ENCODE measurements around the gene CLN6.
"Not testable (repeated sequence)": the region's sequence is repeated elsewhere in the genome, so short reads cannot be mapped to it uniquely, and the experiment has no call there.

The CLN6 gene

DNA sequence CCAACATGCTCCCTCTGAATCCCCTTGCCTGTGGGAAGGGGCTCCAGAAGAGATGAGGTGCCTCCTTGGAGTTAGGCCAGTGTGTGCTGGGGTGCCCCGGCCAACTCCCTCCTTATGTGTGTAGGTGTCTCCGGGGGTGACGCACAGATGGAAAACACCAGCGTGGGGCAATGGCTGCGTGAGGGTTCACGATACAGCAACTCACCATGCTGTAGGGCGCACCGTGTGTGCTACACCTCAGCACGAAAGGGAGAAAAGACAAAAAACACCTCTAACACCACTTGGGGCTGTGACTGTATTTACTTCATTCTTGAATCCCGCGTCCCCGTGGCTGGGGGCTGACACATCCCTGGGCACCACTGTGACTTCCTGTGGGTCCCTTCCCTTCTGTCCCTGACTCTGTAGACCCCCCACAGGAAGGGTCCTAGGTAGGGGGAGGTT lies 22.8 kb downstream of the CLN6 start:
- no peak for DNase-seq (ENCODE audit: low read depth, low spot score)

DNA sequence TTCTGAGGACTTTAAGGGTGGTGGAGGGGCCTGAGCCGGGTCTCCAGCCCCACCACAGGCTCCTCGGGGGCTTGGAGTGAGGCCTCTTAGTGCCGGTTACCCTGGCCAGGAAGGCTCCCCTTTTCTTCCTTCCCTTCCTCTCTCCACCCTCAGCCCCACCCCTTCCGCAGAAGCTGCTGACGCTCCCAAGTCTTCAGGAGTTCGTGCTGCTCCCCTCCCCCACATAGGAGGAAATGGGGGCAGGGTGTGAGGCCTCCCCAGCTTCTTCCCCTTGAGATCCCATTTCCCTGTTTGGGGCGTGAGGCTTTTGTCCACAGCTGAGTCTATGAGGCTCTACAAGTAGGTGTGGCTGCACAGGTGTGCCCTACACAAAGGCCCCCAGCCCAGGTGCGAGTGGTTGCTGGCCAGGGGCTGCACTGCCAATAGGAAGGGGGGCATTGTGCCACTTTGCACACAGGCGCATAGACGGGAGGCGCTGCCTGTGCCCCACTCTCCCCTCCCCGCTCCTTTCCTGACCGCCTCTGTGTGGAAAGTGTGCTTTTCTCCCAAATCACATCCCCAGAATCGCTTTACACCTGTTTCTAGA lies 23.5 kb downstream of the CLN6 start:
- DNase-seq (ENCODE audit: low read depth, low spot score): no peak

DNA sequence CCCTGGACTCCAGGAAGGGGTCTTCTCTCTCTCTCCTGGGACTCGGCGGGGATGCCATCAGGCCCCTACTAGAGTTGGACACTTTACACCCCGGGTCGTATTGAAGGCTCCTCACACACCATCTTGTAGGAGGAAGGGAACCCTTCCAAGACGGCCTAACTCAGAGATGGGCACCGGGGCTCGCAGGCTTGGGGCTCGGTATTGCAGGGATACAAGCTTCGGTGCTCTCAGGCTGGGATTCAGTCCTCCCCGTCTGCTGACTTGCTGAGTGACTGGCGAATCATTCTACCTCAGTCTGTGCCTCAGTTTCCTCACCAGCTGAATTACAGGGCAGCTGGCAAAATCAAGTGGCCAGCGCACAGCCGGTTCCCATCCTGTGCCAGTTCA lies 24.0 kb downstream of the CLN6 start:
- no peak for DNase-seq (ENCODE audit: low read depth, low spot score)

DNA sequence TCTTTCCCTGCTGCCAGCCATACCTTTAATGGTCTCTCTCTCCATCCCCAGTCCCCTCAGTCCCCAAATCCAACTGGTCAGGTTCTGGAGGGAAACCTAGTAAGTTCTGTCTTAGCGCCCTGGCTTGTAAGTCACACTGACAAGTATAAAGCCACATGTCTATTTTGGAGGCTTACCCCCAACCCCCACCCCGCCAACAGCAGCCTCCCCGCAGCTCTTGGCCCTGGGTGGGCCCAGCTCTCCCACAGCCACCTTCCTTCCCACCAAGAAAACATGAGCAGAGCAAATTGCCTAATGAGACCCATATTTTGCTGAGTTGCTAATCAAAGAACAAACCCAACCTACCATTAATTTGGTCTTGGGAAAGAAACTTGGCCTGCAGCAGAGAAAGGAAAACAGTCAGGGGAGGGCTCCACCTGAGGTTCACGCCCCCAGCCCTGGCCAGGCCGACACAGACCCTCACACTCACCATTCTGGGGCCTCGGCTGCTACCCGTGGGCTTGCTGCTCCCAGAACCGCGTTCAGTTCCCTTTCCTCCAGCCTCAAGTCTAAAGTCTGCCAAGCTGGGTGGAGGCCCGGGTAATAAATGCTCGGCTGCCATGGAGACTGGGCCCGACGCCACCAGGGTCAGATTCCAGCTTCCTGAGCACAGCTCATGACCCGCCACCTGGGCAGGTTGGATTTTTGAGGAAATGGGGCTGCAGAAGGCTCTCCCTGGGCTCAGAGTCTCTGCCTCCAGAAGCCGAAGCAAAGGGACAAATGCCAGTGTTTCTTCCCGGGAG lies 24.6 kb downstream of the CLN6 start, which contains the start of gene CALML4:
TSS of gene CALML4 (minus strand) at position 557 of the 782 bp plus-strand sequence. CDS start at position 472, 85 bp downstream.
- DNase-seq (ENCODE audit: low read depth, low spot score): no peak

DNA sequence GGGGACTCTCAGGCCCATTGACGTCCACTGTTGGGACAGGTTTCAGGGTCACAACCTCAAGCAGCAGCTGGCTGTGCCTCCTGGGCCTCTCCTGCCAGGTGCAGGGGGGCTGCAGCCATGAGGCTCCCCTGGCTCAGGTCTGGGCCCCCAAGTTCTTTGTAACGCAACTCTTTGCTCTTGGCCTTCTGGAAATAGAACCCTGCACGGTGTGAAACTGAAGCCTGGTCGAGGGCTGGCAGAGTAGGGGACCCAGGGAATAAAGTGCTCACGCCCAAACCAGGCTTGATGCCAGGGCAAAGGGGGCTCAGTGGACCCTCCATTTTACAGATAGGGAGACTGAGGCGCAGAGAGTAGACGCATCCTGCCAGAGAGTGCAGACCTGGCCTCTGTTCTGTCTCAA lies 25.2 kb downstream of the CLN6 start:
- DNase-seq (ENCODE audit: low read depth, low spot score): no peak

DNA sequence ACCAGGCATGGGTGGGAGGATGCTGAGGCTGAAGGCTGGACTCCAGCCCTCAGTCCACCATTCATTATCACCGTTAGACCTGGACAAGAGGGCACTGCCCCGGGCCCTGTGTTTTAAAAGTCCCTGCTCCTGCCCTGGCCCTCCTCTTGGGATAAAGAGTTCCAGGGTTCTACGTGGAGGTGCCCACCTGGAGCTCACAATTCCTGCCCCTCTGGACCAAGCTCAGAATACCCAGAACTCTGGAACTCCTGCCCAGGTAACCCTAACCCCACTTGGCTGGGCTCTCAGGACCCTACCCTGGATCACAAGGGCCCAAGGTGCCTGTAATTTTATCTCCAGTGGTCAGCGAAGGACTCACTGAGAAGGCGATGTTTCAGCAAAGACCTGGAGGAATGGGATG lies 25.6 kb downstream of the CLN6 start:
- DNase-seq (ENCODE audit: low read depth, low spot score): no peak

DNA sequence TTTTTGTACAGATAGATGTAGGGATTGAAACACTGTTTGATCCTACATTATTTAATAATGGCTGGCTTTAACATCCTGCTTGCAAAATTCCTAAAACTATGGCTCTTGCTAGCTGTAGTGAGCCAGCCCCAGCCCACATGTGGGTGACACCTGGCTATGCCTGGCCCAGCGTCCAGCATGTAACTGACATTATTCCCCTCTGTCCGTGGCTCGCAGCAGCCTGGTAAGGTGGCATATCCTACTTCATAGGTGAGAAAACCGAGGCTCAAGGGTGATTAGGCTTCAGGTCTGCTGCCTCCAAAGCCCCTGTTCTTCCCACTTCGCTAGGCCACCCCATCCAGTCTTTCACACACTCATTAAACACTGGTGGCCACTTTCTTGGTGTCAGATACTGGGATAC lies 26.0 kb downstream of the CLN6 start:
- no peak for DNase-seq (ENCODE audit: low read depth, low spot score)

DNA sequence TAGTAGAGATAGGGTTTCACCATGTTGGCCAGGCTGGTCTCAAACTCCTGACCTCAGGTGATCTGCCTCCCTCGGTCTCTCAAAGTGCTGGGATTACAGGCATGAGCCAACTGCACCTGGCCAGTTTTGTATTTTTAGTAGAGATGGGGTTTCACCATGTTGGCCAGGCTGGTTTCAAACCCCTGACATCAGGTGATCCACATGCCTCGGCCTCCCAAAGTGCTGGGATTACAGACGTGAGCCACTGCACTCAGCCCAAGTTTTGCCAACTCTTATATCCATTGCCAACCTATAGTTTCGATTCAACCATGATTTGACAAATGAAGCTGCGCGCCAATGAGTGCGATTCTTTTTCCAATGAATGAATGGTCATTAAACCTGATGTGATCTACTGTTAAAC lies 26.5 kb downstream of the CLN6 start:
- DNase-seq (ENCODE audit: low read depth, low spot score): not testable (repeated sequence)

DNA sequence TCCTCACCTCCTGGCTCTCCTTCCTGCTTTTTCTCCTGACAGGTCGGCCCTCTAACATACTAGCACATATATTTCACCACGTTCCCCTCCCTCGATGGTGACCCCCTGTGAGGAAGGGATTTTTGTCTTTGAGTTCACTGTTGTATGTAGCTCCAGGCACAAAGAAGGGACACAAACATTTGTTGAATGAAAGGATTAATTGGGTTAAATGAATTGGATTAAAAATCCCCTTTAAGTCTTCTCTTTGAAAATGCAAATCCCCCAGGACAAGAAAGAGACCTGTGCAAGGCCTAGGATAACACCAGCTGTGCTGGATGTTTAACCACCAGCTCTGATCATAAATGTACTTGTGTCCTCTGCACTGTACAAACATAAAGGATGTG lies 27.7 kb downstream of the CLN6 start:
- DNase-seq (ENCODE audit: low read depth, low spot score): no peak

DNA sequence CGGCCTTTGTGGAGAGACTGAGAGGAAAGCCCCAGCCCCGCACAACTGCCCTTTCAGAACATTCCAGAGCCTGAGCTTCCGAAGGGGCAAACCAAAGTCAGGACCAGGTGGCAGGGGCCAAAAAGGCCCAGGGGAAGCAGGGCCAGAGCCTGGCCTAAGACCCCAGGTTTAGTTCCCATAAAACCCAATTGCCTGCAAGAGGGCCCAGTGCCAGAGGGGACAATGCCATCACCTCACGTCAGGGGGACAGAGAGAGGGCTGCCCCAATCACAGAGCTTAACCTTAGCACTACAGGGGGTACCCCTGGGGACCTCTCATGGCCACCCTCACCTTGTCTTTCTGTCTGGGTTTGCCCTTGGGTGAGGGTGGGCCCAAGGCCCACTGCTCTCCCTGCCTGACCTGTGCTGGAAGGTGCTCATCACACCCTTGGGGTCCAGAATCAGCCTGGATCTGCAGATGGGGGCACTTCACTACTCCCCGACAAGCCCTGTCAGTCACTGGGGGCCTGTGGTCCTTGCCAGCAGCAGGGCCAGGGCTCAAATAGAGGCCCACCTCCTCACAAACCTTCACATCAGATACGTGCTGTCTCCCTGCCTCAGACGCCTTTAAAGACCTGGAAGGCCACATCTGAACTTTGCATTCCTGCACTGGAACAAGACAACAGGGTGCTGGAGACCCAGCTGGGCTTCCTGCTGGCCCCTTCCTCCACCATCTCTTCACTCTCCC lies 28.2 kb downstream of the CLN6 start:
- no peak for DNase-seq (ENCODE audit: low read depth, low spot score)

DNA sequence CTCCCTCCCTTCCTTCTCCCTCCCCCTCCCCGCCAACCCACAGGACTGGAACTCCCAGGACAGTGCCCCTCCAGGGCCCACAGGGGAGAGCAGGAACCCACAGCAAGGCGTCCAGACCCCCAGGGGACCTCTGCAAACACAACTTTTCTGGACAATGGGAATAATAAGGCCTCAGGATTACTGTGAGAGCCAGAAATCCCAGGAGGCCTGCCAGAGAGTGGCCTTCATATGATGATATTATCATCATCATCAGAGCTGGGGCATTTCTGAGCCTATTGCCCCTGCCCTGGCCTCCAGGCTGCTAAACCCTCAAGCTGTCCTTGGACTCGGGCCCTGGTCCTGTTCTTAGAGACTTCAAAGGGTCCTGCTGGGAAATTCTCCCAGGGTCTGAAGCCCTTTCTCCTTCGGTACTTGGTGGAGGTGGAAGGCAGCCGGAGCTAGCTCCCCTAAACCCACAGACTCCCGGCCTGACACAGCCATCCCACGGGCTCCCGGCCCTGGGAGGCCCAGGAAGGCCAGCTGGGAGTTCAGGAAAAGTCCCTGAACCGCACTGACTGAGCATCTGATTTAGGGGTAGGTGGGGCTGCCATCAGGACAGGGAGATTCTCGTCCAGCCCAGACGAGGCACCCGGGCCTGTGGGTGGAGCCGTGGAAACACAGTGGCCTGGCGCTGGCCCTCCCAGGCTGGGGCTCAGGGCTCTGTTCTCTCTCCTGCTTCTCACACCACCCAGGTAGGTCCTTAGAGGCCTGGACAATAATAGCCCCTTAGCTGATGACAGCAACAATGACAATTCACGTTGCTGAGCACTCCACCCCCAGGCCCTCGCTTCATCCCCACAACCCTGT lies 29.3 kb downstream of the CLN6 start:
- no peak for DNase-seq (ENCODE audit: low read depth, low spot score)

DNA sequence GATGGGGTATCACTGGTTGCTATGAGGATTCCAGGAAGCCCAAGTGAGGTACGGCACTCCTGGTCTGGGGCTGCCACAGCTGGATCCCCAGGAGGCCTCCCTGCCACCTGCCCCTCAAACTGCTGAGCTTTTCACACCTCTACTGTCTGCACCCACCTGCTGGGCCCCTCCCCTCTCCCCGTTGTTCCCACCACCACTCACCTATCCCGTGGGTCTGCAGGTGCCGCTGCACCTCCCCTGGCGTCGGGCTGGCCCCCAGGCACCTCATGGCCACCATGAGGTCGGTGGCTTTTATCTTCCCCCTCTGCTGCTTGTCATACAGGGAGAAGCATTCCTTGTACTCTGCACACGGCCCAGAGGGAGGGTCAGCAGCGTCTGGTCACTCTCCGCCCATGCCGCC lies 30.2 kb downstream of the CLN6 start:
- no peak for DNase-seq (ENCODE audit: low read depth, low spot score)

DNA sequence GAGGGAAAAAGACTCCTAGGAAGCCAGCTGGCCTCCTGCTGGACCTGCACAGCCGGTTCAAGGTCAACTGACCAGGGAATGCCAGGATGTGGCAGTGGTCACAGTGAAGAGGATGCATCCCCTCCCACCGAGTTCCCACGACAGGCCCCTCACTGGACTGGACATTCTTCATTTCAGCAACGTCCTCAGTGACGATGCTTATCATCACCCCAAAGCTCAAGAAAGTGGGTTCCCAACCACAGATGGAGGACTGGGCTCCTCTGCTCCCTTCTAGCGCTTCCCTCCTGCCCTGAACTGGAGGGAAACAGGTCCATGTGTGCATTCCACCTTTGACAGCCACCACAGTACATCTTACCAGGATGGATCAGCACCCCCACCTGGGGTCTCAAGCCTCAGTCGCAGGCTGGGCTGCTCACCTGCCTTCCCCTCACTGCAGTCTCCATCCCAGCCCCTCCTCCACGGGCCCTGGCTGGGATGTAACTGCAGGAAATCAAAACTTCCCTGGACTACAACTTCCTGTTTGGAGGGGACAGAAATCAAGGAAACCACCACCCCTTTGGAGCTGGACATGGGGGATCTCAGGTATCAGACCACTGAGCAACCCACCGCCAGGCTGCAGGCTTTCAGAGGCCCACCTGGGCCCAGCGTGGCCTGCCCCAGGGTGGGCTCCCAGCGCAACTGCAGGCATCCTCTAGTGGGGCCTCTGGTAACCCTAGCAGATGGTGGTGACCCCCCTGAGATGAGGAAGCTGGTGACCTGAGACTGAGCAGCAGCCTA lies 31.7 kb downstream of the CLN6 start:
- DNase-seq (ENCODE audit: low read depth, low spot score): no peak

DNA sequence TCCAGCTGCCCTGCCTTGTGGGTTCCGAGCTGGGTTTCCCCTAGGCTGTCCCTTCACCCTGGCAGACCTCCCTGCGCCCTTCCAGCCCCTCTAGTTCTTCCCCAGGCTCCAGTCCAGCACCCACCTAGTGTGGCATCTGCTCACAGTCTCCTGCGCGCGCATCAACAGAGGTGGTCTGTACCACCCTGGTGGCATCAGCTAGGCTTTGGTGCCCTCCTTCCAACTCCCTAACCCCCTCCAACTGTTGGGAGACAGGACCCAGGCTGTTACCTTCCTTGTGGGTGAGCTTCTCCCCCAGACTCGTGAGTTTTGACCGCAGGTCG lies 32.4 kb downstream of the CLN6 start:
- DNase-seq (ENCODE audit: low read depth, low spot score): no peak

DNA sequence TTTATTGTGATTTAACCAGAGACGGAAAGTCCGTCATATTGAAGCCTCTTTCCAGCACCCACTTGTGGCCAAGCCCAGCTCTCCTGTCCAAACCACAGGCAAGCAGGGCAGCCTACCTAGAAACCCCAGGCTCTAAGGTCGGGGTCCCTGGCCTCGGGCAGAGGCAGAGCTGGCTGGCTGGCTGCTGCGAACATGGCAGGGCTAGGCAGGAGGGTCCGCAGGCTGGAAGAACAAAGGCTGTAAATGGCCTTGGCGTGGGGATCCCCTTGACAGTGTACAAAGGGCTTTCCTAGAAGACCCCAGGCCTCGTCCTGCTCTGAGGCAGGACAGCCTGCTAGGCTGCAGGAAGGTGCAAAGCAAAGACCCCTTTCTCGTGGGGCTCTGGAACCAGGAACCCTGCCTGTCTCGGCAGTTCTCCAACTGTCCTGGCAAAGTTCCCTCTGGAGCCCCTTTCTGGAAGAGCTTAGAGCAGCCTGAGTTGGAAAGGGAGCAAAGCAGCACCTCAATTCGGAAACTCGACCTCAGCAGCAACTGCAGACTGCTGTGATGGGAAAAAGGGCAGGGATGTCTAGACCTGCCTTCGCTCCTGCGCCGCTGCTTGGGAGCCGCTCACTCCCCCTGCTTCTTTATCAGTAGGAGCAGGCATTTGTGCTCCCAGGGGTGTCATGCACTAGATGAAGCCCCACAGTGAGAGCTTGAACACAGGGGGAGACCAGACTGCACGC lies 32.9 kb downstream of the CLN6 start:
- DNase-seq (ENCODE audit: low read depth, low spot score): no peak

DNA sequence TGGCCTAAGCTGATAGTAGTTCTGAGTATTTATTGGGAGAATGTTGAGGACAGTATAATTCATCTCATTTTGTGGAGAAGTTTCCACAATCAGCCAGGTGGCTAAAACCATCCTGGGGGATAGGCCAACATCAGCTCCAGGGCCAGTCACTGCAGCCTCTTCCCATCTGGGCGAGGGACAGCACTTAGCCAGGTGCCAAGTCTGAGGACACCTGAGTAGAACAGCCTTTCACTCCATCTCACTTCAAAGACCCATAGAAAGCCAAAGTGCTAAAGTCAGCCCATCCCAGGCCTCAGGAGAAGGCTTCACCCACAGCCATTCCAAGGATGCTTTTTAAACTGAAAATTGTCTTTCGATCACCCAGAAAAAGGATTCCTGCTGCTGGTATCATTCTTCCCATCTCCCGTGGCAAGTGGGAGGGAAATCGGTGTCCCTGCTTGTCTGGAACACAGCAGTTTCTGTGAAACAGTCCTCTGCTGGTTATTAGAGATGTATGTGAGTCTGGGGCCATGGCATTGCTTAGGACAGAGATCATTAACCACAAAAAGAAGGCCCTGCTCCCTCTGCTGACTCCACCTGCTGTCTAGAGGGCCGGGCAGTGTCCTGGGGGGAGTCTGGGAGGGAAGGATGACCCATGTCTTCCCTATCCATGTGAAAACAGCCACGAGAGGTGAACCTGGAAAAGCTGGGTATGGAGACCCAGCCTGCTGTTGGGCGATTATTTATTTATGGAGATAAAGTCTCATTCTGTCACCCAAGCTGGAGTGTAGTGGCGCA lies 34.0 kb downstream of the CLN6 start:
- DNase-seq (ENCODE audit: low read depth, low spot score): no peak

DNA sequence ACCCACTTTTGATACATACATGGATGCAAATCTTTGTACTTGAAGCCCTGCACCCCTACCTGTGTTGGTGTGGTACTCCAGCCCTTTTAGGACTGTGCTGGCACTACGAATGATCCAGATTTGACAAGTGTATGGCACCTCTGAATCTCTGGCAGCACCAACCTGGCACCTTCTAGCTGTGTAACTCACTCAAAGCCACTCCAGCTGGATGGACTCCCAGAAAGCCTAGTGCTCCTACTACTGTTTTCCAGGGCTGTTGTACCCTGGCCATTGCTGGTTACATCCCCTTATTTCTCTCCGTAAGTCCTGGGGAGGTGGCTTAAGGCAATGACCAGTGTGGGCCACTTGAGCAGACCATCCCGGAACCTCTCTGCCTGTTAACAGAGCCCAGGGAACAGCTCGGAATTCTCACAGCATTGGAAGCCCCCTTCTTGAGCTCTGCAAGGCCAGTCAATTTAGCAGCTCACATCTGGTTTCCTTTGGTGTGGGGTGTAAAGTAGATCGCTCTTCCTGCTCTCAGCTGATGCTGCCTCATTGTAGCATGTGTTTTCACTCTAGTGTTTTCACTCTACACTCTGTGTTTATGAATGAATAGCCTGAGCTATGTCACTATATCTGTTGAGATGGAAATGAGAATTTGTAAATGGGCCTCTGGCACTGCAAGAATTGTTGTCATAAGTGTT lies 36.6 kb downstream of the CLN6 start:
- DNase-seq (ENCODE audit: low read depth, low spot score): no peak

DNA sequence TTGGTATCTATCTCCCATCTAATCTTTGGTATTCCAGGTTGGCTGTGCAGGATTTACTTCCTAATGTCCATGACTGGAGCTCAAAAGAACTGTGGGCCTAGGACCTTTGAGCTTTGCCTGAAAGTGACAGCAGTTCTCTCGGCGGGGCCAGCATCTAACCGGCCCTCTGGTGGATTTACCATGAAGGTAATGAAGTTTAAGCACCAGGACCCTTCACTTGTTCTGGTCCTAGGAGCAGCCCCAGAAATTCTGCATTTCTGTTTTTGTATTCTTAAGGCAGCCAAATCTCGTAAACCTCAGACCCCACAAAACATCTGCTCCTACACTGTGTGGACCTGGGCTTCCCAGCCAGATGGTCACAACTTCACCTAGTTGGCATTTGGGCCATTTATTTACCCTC lies 37.4 kb downstream of the CLN6 start:
- DNase-seq (ENCODE audit: low read depth, low spot score): no peak

DNA sequence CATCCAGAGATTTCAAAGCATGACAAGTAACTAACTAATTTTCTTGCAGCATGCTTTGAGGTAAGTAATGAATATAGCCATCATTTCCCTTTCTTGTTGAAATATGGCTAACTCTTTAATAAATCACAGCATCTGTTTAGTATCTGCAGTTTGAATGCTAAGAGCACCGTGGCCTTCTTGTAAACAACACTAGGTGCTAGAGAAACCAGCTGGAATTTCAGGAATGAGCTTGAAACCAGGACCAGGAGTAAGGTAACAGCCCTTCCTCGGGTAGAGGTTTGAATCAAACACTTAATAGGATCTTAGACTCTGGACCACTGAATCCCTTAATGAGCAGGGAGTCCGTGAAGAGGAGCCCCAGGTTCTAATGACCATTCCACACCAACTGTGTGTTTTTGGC lies 38.0 kb downstream of the CLN6 start:
- DNase-seq (ENCODE audit: low read depth, low spot score): no peak

Measured in smooth muscle cell of the brain vasculature (primary cell).